HL-60 (cell line): Measurements from ENCODE around the gene ATOH7.

Experiments used
- CTCF ChIP-seq: IDR thresholded peaks from one replicate; pipeline ENCODE4 v1.5.1; 2011; ENCODE audit warnings: low read length, control low read depth, inconsistent platforms; ENCODE audit not compliant: insufficient read depth
- GABPA ChIP-seq: IDR thresholded peaks from 2 replicates; pipeline ENCODE4 v1.6.1; 2012; ENCODE audit warnings: low read depth
- POLR2AphosphoS5 ChIP-seq: IDR thresholded peaks from 2 replicates; pipeline ENCODE4 v1.6.1; 2012; ENCODE audit warnings: low read depth
- REST ChIP-seq: IDR thresholded peaks from 2 replicates; pipeline ENCODE4 v1.6.1; 2012; ENCODE audit warnings: low read depth; ENCODE audit not compliant: insufficient replicate concordance
- SPI1 ChIP-seq: IDR thresholded peaks from 2 replicates; pipeline ENCODE4 v1.6.1; 2012; ENCODE audit warnings: low read depth, mild to moderate bottlenecking, borderline replicate concordance

- no peak for TF ChIP-seq CTCF
- TF ChIP-seq SPI1, result no peak
- TF ChIP-seq POLR2AphosphoS5, result no peak
- no peak for TF ChIP-seq GABPA
- TF ChIP-seq REST, result no peak
Observed at GRCh38 chr10:68280758-68281157, 48.8 kb upstream of the ATOH7 start.
